H1 (cell line): ENCODE measurements around the gene PDE2A. TPM values are rescaled to one million over a fixed set of nuclear protein-coding genes. Genes with fewer than 3 reads are reported as not detected.

Experiments
- CTCF ChIA-PET: fragments of 300-600 bp; sonication (Branson Sonifier 250); formaldehyde crosslinking; loops from one replicate; lab custom pipeline; 2021; ENCODE audit not compliant: partially characterized antibody; lab: Charles Lee
- POLR2A ChIA-PET: fragments of 300-600 bp; sonication (Branson Sonifier 250); formaldehyde crosslinking; loops from one replicate; lab custom pipeline; 2021; ENCODE audit warnings: inconsistent platforms; ENCODE audit not compliant: partially characterized antibody; lab: Charles Lee
- DNase-seq, 2 experiments: peaks; one replicate each; pipeline versions ENCODE4 v3.0.0 to v3.0.0-alpha.2; 2010 to 2022; ENCODE audit warnings: low spot score in 2 of 2, low read depth in 1 of 2, mixed read lengths in 1 of 2
- FAIRE-seq: peaks from 2 replicates; lab custom pipeline; 2011; peaks lifted over from hg19 to GRCh38; lab: Jason Lieb, UNC
- H2AFZ ChIP-seq: 2 replicates; pipeline ENCODE4 v1.8.1; 2012; ENCODE audit warnings: low read length, inconsistent platforms
- H2AK5ac ChIP-seq: 2 replicates; pipeline ENCODE4 v1.6.1; 2013; ENCODE audit warnings: low read depth, low read length
- H2BK120ac ChIP-seq: replicated peaks from 2 replicates; pipeline ENCODE3; 2013; ENCODE audit warnings: low read depth, low read length, inconsistent platforms
- H2BK12ac ChIP-seq: 2 replicates; pipeline ENCODE4 v1.6.1; 2013; ENCODE audit warnings: low read depth, low read length
- H2BK15ac ChIP-seq: 2 replicates; pipeline ENCODE4 v1.6.1; 2013; ENCODE audit warnings: low read length
- H2BK20ac ChIP-seq: 2 replicates; pipeline ENCODE4 v1.6.1; 2013; ENCODE audit warnings: low read length
- H2BK5ac ChIP-seq: 2 replicates; pipeline ENCODE4 v1.6.1; 2013; ENCODE audit warnings: low read depth, low read length
- H3K14ac ChIP-seq: 2 replicates; pipeline ENCODE4 v1.6.1; 2013; ENCODE audit warnings: inconsistent platforms; ENCODE audit not compliant: insufficient read length
- H3K18ac ChIP-seq: 2 replicates; pipeline ENCODE4 v1.6.1; 2013; ENCODE audit warnings: low read length; ENCODE audit errors: extremely low read depth
- H3K23ac ChIP-seq: 2 replicates; pipeline ENCODE4 v1.6.1; 2013; ENCODE audit warnings: inconsistent platforms; ENCODE audit not compliant: insufficient read length
- H3K23me2 ChIP-seq: 2 replicates; pipeline ENCODE4 v1.6.1; 2013; ENCODE audit warnings: low read depth, low read length
- H3K27ac ChIP-seq: 2 replicates; pipeline ENCODE4 v1.6.1; 2011; ENCODE audit warnings: low read depth, low read length, inconsistent platforms
- H3K27me3 ChIP-seq, 4 experiments: replicated peaks in 1 of 4; 1 replicate in 1 of 4; 2 replicates in 3 of 4; pipeline versions ENCODE4 v1.6.1 to v1.8.1; 2011 to 2013; ENCODE audit warnings: low read length in 3 of 4, mild to moderate bottlenecking in 3 of 4, inconsistent platforms in 2 of 4, mixed read lengths in 2 of 4, moderate library complexity in 1 of 4; ENCODE audit not compliant: control insufficient read depth in 3 of 4, insufficient read depth in 3 of 4; ENCODE audit errors: extremely low read depth in 1 of 4
- H3K36me3 ChIP-seq, 4 experiments: 2 replicates each; pipeline versions ENCODE4 v1.6.1 to v1.8.1; 2011 to 2013; ENCODE audit warnings: mild to moderate bottlenecking in 4 of 4, low read length in 3 of 4, moderate library complexity in 2 of 4, control low read depth in 1 of 4, inconsistent platforms in 1 of 4; ENCODE audit not compliant: insufficient read depth in 4 of 4, control insufficient read depth in 2 of 4
- H3K4ac ChIP-seq: replicated peaks from 2 replicates; pipeline ENCODE3; 2013; ENCODE audit warnings: low read length, low read depth, mixed read lengths, inconsistent platforms; ENCODE audit not compliant: insufficient read length
- H3K4me1 ChIP-seq, 4 experiments: replicated peaks in 1 of 4; 1 replicate in 1 of 4; 2 replicates in 3 of 4; pipeline versions ENCODE4 v1.6.1 to v1.8.1; 2011 to 2013; ENCODE audit warnings: low read length in 3 of 4, inconsistent platforms in 2 of 4, mixed read lengths in 1 of 4; ENCODE audit not compliant: insufficient read depth in 4 of 4, control insufficient read depth in 3 of 4
- H3K4me2 ChIP-seq, 2 experiments: 2 replicates each; pipeline versions ENCODE4 v1.6.1 to v1.8.1; 2011 to 2013; ENCODE audit warnings: low read depth in 2 of 2, low read length in 2 of 2, control low read depth in 1 of 2, inconsistent platforms in 1 of 2, mild to moderate bottlenecking in 1 of 2; ENCODE audit not compliant: insufficient read depth in 1 of 2
- H3K4me3 ChIP-seq, 4 experiments: fragments of 200-600, 300-600 bp in 1 of 4; sonication (generic), shearing (Covaris generic), sonication (Bioruptor Twin) in 1 of 4; 2 replicates each; pipeline versions ENCODE4 v1.5.1 to v1.8.1; 2011 to 2016; ENCODE audit warnings: low read length in 4 of 4, low read depth in 3 of 4, control low read depth in 2 of 4, inconsistent platforms in 2 of 4, mild to moderate bottlenecking in 2 of 4, mixed read lengths in 1 of 4, moderate library complexity in 1 of 4; ENCODE audit not compliant: insufficient read depth in 2 of 4; ENCODE audit errors: extremely low read depth in 1 of 4
- H3K56ac ChIP-seq: replicated peaks from 2 replicates; pipeline ENCODE3; 2013; ENCODE audit warnings: low read depth, mild to moderate bottlenecking, mixed read lengths, low read length, inconsistent platforms; ENCODE audit not compliant: insufficient read length
- H3K79me1 ChIP-seq: 2 replicates; pipeline ENCODE4 v1.6.1; 2013; ENCODE audit warnings: low read depth, low read length, control low read depth
- H3K79me2 ChIP-seq, 2 experiments: 2 replicates each; pipeline versions ENCODE4 v1.6.1 to v1.8.1; 2012 to 2013; ENCODE audit warnings: low read length in 2 of 2, mild to moderate bottlenecking in 2 of 2, inconsistent platforms in 1 of 2; ENCODE audit not compliant: insufficient read depth in 2 of 2, control insufficient read depth in 1 of 2
- H3K9ac ChIP-seq, 4 experiments: replicated peaks in 1 of 4; 1 replicate in 1 of 4; 2 replicates in 3 of 4; pipeline versions ENCODE4 v1.6.1 to v1.8.1; 2011 to 2013; ENCODE audit warnings: low read depth in 3 of 4, low read length in 3 of 4, control low read depth in 2 of 4, mild to moderate bottlenecking in 2 of 4, moderate library complexity in 2 of 4, inconsistent platforms in 1 of 4; ENCODE audit errors: extremely low read depth in 1 of 4
- H3K9me3 ChIP-seq, 2 experiments: 2 replicates each; pipeline versions ENCODE4 v1.6.1 to v1.8.1; 2012 to 2013; ENCODE audit warnings: mild to moderate bottlenecking in 2 of 2, moderate library complexity in 2 of 2, control low read depth in 1 of 2, inconsistent platforms in 1 of 2, low read depth in 1 of 2, low read length in 1 of 2, mixed read lengths in 1 of 2; ENCODE audit not compliant: insufficient read depth in 2 of 2
- H4K20me1 ChIP-seq, 2 experiments: replicated peaks in 1 of 2; 2 replicates each; pipeline versions ENCODE3 to v1.8.1; 2011 to 2013; ENCODE audit warnings: inconsistent platforms in 2 of 2, low read length in 2 of 2, mild to moderate bottlenecking in 1 of 2; ENCODE audit not compliant: insufficient read depth in 2 of 2, control insufficient read depth in 1 of 2
- H4K5ac ChIP-seq: 2 replicates; pipeline ENCODE4 v1.6.1; 2013; ENCODE audit warnings: low read length, low read depth, mixed read lengths, inconsistent platforms; ENCODE audit not compliant: insufficient read length
- H4K8ac ChIP-seq: 2 replicates; pipeline ENCODE4 v1.8.0; 2013; ENCODE audit warnings: mild to moderate bottlenecking, moderate library complexity, low read length, inconsistent platforms; ENCODE audit not compliant: insufficient read depth; ENCODE audit errors: extremely low read depth
- H4K91ac ChIP-seq: replicated peaks from 2 replicates; pipeline ENCODE3; 2013; ENCODE audit warnings: low read length, mixed read lengths, inconsistent platforms; ENCODE audit not compliant: insufficient read length
- ASH2L ChIP-seq: fragments of 200-600, 300-600 bp; sonication (generic); IDR thresholded peaks from one replicate; pipeline ENCODE4 v1.7.1; 2017; ENCODE audit warnings: low read length
- BRCA1 ChIP-seq: IDR thresholded peaks from 2 replicates; pipeline ENCODE4 v1.6.1; 2012; ENCODE audit warnings: low read depth, low read length, improper control_type of control experiment
- CTCF ChIP-seq, 3 experiments: IDR thresholded peaks; 1 replicate in 2 of 3; 2 replicates in 1 of 3; pipeline versions ENCODE4 v1.5.1 to v1.6.1; 2011; ENCODE audit warnings: low read length in 3 of 3, mild to moderate bottlenecking in 3 of 3, inconsistent platforms in 2 of 3, low read depth in 1 of 3, moderate library complexity in 1 of 3; ENCODE audit not compliant: insufficient read depth in 1 of 3; ENCODE audit errors: control extremely low read depth in 1 of 3
- HDAC6 ChIP-seq: IDR thresholded peaks from one replicate; pipeline ENCODE4 v1.7.1; 2012; ENCODE audit warnings: low read depth, mild to moderate bottlenecking, inconsistent platforms, low read length, moderate library complexity
- JUND ChIP-seq: IDR thresholded peaks from 2 replicates; pipeline ENCODE4 v1.6.1; 2011; ENCODE audit warnings: mild to moderate bottlenecking, improper control_type of control experiment, low read length
- TAF7 ChIP-seq: optimal IDR thresholded peaks from 2 replicates; pipeline ENCODE3; 2011; ENCODE audit warnings: low read depth, mild to moderate bottlenecking, inconsistent platforms, low read length, moderate library complexity, borderline replicate concordance
- WGBS, 2 experiments: shearing (Covaris generic) in 1 of 2; methylation state at CpG; one replicate each; pipeline versions ENCODE4 v1.1.6 to v1.1.7; 2013 to 2015; ENCODE audit warnings: low lambda C conversion rate in 2 of 2, mixed read lengths in 2 of 2, inconsistent platforms in 1 of 2, low coverage in 1 of 2, missing lambda C conversion rate in 1 of 2; ENCODE audit not compliant: insufficient replicate concordance in 2 of 2, insufficient coverage in 1 of 2, insufficient read length in 1 of 2; ENCODE audit errors: extremely low coverage in 1 of 2, missing lambda C conversion rate in 1 of 2; 5-methylcytosine and 5-hydroxymethylcytosine counted together
- polyA plus RNA-seq, 7 experiments: library from polyadenylated mRNA; depleted of rRNA in 3 of 7; stranded (reverse) in 5 of 7; unstranded in 2 of 7; fragments of >200 nt in 5 of 7; fragments of 200-250 nt in 2 of 7; gene quantifications; 1 replicate in 5 of 7; 2 replicates in 1 of 7; 4 replicates in 1 of 7; pipeline versions ENCODE4 v1.2.1 to v1.2.3, GENCODE V29; 2011 to 2013; ENCODE audit warnings: missing spikeins in 2 of 7, mixed read lengths in 2 of 7
- total RNA-seq: library from RNA; stranded (reverse); fragmentation: NEBNext Ultra II Directional; extraction: Animal tissue kit (Norgen Biotek cat#: 25700); gene quantifications from 2 replicates; pipeline ENCODE4 v1.2.1, GENCODE V29; 2021

PDE2A gene
- total and polyA plus RNA-seq, 2 of the 8 experiments (the other 6 are each of a cell fraction or from before 2014, with no cell fraction given): 3.4 to 7.1 TPM

- H3K27me3 ChIP-seq: no peaks in the 10 kb centered on the region
- H2BK120ac ChIP-seq: no peak overlapping the region
- no peak for DNase-seq
- H3K9me3 ChIP-seq: no peaks in the 10 kb centered on the region
- H3K4ac ChIP-seq: no peak overlapping the region
- H4K91ac ChIP-seq: no peak overlapping the region
- H4K20me1 ChIP-seq: peaks cover 0 to 2% of the 10 kb centered on the region in 2 experiments
- H3K4me1 ChIP-seq: peaks cover 0 to 2% (median 1%) of the 10 kb centered on the region in 4 experiments; a peak in 2 of 7 replicates
- no peak for FAIRE-seq
- H3K36me3 ChIP-seq: no peaks in the 10 kb centered on the region
- H3K18ac ChIP-seq: no peak overlapping the region
- H4K5ac ChIP-seq: no peak overlapping the region
- no peak overlapping the region for H2BK5ac ChIP-seq
- no peak overlapping the region for H3K4me3 ChIP-seq
- H3K23ac ChIP-seq: no peak overlapping the region
- H4K8ac ChIP-seq: no peak overlapping the region; the same call in 1 of the 2 replicates
- CTCF ChIA-PET: interaction anchor here (0.6 to 39.6 kb wide), 7 partner anchors 10 to 84 kb away, joined by 3 to 552 read pairs (median 9); no protein-coding TSS in a partner anchor
- WGBS, 2 experiments: 88% methylated on average over 9 of the region's 9 CpGs; no CpG with 5 or more reads in 1 of the 2 experiments
- no peaks in the 10 kb centered on the region for H3K79me1 ChIP-seq
- H2BK12ac ChIP-seq: no peak overlapping the region
- TF ChIP-seq BRCA1: no peak
- no peak for TF ChIP-seq ASH2L
- no peak for TF ChIP-seq JUND
- TF ChIP-seq TAF7: no peak
- no peak for TF ChIP-seq HDAC6
- no peak for TF ChIP-seq CTCF (IDR thresholded peaks at IDR 0.05; ENCODE audit: control extremely low read depth in 1 of 3, insufficient read depth in 1 of 3, low read depth in 1 of 3, low read length in 3 of 3)
- H3K79me2 ChIP-seq: no peaks in the 10 kb centered on the region
- H2AK5ac ChIP-seq: no peak overlapping the region
- H3K4me2 ChIP-seq: no peak overlapping the region
- no peaks in the 10 kb centered on the region for H3K23me2 ChIP-seq
- H3K56ac ChIP-seq: no peak overlapping the region
- no peak overlapping the region for H2BK20ac ChIP-seq
- H3K9ac ChIP-seq: no peak overlapping the region
- no peak overlapping the region for H3K27ac ChIP-seq
- no peak overlapping the region for H2AFZ ChIP-seq
- no peak overlapping the region for H2BK15ac ChIP-seq
- no peak overlapping the region for H3K14ac ChIP-seq
- POLR2A ChIA-PET: interaction anchor here (1.0 to 1.5 kb wide), 2 partner anchors 15 to 20 kb away, joined by 3 read pairs; no protein-coding TSS in a partner anchor
Measured at GRCh38 chr11:72658989-72659640, 15.1 kb downstream of the PDE2A start.
